Smooth muscle cell (in vitro differentiated cells): ENCODE results near the gene BOD1L1. TPM values are rescaled to one million over a fixed set of nuclear protein-coding genes. Genes with fewer than 3 reads are reported as not detected.

Experiments used
- DNase-seq: peaks from one replicate; lab custom pipeline; 2025; ENCODE audit not compliant: unreplicated experiment; lab: John Stamatoyannopoulos, UW
- H2AFZ ChIP-seq: fragments of 200-600 bp; sonication (generic); 2 replicates; pipeline ENCODE4 v1.6.0; 2016; ENCODE audit warnings: antibody characterized with exemption, low read depth, mild to moderate bottlenecking
- H3F3A ChIP-seq: fragments of 200-600 bp; sonication (generic); 2 replicates; pipeline ENCODE4 v1.6.0; 2017; ENCODE audit warnings: antibody characterized with exemption, low read depth
- H3K27ac ChIP-seq: fragments of 200-600 bp; sonication (generic); 2 replicates; pipeline ENCODE4 v1.5.1; 2016; ENCODE audit warnings: low read depth, mild to moderate bottlenecking
- H3K27me3 ChIP-seq: fragments of 200-600 bp; sonication (generic); 2 replicates; pipeline ENCODE4 v1.6.1; 2016; ENCODE audit warnings: low read depth, mild to moderate bottlenecking
- H3K36me3 ChIP-seq: fragments of 200-600 bp; sonication (generic); 2 replicates; pipeline ENCODE4 v1.5.1; 2016; ENCODE audit warnings: low read depth
- H3K4me1 ChIP-seq: fragments of 200-600 bp; sonication (generic); 2 replicates; pipeline ENCODE4 v1.5.1; 2016; ENCODE audit warnings: low read depth
- H3K4me2 ChIP-seq: fragments of 200-600 bp; sonication (generic); 2 replicates; pipeline ENCODE4 v1.6.0; 2016; ENCODE audit warnings: mild to moderate bottlenecking
- H3K4me3 ChIP-seq: fragments of 200-600 bp; sonication (generic); 2 replicates; pipeline ENCODE4 v1.5.1; 2016; ENCODE audit warnings: mild to moderate bottlenecking
- H3K79me2 ChIP-seq: fragments of 200-600 bp; sonication (generic); 2 replicates; pipeline ENCODE4 v1.6.0; 2016; ENCODE audit warnings: low read depth, mild to moderate bottlenecking
- H3K9ac ChIP-seq: fragments of 200-600 bp; sonication (generic); 2 replicates; pipeline ENCODE4 v1.6.0; 2016; ENCODE audit warnings: low read depth
- H3K9me3 ChIP-seq: fragments of 200-600 bp; sonication (generic); replicated peaks from 2 replicates; pipeline ENCODE4 v1.5.1; 2016; ENCODE audit warnings: low read depth
- H4K20me1 ChIP-seq: fragments of 200-600 bp; sonication (generic); 2 replicates; pipeline ENCODE4 v1.6.0; 2016; ENCODE audit warnings: low read depth
- WGBS: methylation state at CpG from one replicate; pipeline ENCODE4 v1.1.7; 2016; ENCODE audit warnings: low lambda C conversion rate; 5-methylcytosine and 5-hydroxymethylcytosine counted together
- polyA plus RNA-seq: library from polyadenylated mRNA; unstranded; fragments of >200 nt; fragmentation: Nextera tagmentation; extraction: Ambion mirVana; gene quantifications from 2 replicates; pipeline ENCODE4 v1.2.1, GENCODE V29; 2016
- total RNA-seq: library from RNA; depleted of rRNA; stranded (reverse); fragments of >200 nt; gene quantifications from 2 replicates; pipeline ENCODE4 v1.2.3, GENCODE V29; 2014
- TF ChIP-seq, protein P1 (sequence below): fragments of 200-600 bp; sonication (generic); IDR thresholded peaks from 2 replicates; pipeline ENCODE4 v1.5.1; 2017; ENCODE audit warnings: borderline replicate concordance, mild to moderate bottlenecking, antibody characterized with exemption; ENCODE audit not compliant: insufficient read depth, poor library complexity, severe bottlenecking

The BOD1L1 gene
- total and polyA plus RNA-seq, 2 experiments from 2014 or later: 9.8 to 30.9 TPM

DNA sequence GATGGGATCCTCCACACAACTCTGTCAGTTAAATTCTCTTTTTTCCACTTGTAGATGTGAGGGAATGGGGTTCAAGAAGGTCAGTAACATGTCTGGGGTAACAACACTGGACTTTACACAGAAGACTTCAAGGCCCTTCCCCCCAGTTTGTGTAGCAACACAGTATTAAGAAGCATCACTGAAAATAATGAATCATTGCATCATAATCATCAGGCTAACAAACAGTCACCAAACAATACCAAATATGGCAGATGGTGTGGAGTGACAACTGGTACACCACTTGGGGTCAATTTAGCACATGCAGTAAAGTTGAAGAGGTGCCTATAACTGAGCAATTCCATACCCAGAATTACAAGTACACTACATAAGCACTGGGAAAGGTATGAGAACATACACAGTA, 38.6 kb downstream of the BOD1L1 start:
- peaks cover 26% of the 10 kb centered on the region for H3K36me3 ChIP-seq
- TF ChIP-seq, protein P1, sequence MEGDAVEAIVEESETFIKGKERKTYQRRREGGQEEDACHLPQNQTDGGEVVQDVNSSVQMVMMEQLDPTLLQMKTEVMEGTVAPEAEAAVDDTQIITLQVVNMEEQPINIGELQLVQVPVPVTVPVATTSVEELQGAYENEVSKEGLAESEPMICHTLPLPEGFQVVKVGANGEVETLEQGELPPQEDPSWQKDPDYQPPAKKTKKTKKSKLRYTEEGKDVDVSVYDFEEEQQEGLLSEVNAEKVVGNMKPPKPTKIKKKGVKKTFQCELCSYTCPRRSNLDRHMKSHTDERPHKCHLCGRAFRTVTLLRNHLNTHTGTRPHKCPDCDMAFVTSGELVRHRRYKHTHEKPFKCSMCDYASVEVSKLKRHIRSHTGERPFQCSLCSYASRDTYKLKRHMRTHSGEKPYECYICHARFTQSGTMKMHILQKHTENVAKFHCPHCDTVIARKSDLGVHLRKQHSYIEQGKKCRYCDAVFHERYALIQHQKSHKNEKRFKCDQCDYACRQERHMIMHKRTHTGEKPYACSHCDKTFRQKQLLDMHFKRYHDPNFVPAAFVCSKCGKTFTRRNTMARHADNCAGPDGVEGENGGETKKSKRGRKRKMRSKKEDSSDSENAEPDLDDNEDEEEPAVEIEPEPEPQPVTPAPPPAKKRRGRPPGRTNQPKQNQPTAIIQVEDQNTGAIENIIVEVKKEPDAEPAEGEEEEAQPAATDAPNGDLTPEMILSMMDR: no peak
- DNase-seq: no peak
- H3K27me3 ChIP-seq: no peaks in the 10 kb centered on the region
- no peak overlapping the region for H3K4me2 ChIP-seq
- no peaks in the 10 kb centered on the region for H3F3A ChIP-seq
- no peak overlapping the region for H3K27ac ChIP-seq
- no peaks in the 10 kb centered on the region for H3K9me3 ChIP-seq
- no peaks in the 10 kb centered on the region for H4K20me1 ChIP-seq
- H2AFZ ChIP-seq: no peak overlapping the region
- H3K79me2 ChIP-seq: no peaks in the 10 kb centered on the region
- no peak overlapping the region for H3K9ac ChIP-seq
- no peak overlapping the region for H3K4me3 ChIP-seq
- H3K4me1 ChIP-seq: no peaks in the 10 kb centered on the region

DNA sequence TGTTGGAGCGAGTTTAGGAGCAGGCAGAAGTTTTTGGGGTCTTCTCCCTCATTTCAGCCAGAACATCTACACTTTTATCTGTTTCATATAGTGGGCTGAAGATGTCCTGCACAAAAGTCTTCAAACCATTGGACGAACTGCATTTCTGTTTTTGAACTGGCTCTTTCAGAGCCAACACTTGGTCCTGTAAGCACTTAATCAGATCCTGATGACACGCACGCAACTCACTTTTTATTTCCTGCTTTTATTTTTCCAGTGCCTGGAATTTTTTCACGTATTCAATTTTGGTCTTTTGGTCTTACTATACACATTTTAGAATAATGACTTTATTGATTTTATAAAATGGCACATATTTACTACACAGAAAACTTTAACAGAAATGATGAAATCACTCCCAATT, 43.0 kb downstream of the BOD1L1 start:
- TF ChIP-seq, protein P1: no peak
- Histone ChIP-seq H3K4me3 (no peak overlapping the region), H3K9ac (no peak overlapping the region), H3K9me3 (no peaks in the 10 kb centered on the region), H3K27me3 (no peaks in the 10 kb centered on the region), H4K20me1 (no peaks in the 10 kb centered on the region), H3K4me1 (no peaks in the 10 kb centered on the region), H3K4me2 (no peak overlapping the region), H3K79me2 (no peaks in the 10 kb centered on the region), H2AFZ (no peak overlapping the region), H3K36me3 (peaks cover 42% of the 10 kb centered on the region), H3K27ac (no peak overlapping the region), H3F3A (no peaks in the 10 kb centered on the region)
- 95% methylated on average over 4 of the region's 5 CpGs for WGBS
- DNase-seq: no peak

DNA sequence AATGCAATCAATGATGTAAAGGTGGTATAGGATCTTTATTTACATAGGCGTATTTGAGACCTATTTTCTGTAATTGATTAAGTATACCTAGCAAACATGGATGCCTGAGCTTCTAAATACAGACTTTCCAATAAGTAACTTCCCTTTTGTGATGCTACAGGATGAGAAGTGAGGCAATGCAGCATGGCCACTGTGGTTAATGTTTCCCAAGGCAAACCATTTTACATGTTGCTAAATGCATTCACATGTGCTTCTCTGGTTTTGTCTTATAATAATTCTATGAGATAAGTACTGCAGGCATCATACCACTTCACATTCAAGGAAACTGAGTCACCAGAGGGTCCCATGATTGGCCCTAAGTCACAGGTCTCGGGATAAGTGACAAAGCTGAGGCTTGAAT, 47.5 kb downstream of the BOD1L1 start:
- Histone ChIP-seq H4K20me1 (no peaks in the 10 kb centered on the region), H3K9me3 (no peaks in the 10 kb centered on the region), H3K4me2 (no peak overlapping the region), H3K27me3 (no peaks in the 10 kb centered on the region), H2AFZ (no peak overlapping the region), H3K9ac (no peak overlapping the region), H3K4me1 (no peaks in the 10 kb centered on the region), H3F3A (no peaks in the 10 kb centered on the region), H3K27ac (no peak overlapping the region), H3K79me2 (no peaks in the 10 kb centered on the region), H3K36me3 (peaks cover 41% of the 10 kb centered on the region), H3K4me3 (no peak overlapping the region)
- TF ChIP-seq, protein P1: no peak
- WGBS: 98% methylated on average over 2 of the region's 2 CpGs
- DNase-seq: no peak

DNA sequence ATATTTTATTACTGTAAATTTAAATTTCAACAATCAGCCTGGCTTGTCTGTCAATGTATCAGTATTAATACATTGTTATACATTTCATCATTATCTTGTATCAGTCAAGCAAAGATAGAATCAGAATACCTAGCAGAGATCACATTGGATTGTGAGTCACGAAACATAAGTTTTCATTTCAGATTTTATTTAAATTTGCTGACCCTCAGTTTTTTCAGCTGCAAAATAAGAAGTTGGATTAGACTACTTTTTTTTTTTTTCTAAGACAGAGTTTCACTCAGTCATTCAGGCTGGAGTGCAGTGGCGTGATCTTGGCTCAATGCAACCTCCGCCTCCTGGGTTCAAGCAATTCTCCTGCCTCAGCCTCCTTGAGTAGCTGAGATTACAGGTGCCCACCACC, 49.9 kb downstream of the BOD1L1 start:
- peaks cover 42% of the 10 kb centered on the region for H3K36me3 ChIP-seq
- H4K20me1 ChIP-seq: no peaks in the 10 kb centered on the region
- H3K4me1 ChIP-seq: no peaks in the 10 kb centered on the region
- DNase-seq: no peak
- H3F3A ChIP-seq: no peaks in the 10 kb centered on the region
- no peak overlapping the region for H3K4me3 ChIP-seq
- H3K4me2 ChIP-seq: no peak overlapping the region
- no peaks in the 10 kb centered on the region for H3K9me3 ChIP-seq
- WGBS: 100% methylated on average over 3 of the region's 3 CpGs
- H3K79me2 ChIP-seq: no peaks in the 10 kb centered on the region
- TF ChIP-seq, protein P1: no peak
- no peak overlapping the region for H2AFZ ChIP-seq
- no peak overlapping the region for H3K9ac ChIP-seq
- no peak overlapping the region for H3K27ac ChIP-seq
- no peaks in the 10 kb centered on the region for H3K27me3 ChIP-seq
